HL-60 (cell line): ENCODE results near the gene IL4R.

Experiments
- DNase-seq, 2 experiments: peaks; one replicate each; pipeline ENCODE4 v3.0.0-alpha.2; 2010 to 2020; ENCODE audit warnings: low read depth in 1 of 2, low spot score in 1 of 2
- H3K27ac ChIP-seq: fragments of 250-450 bp; sonication (Bioruptor Pico); replicated peaks from 2 replicates; pipeline ENCODE4 v1.5.1; 2020; ENCODE audit warnings: mild to moderate bottlenecking, moderate library complexity
- H3K27me3 ChIP-seq: fragments of 250-450 bp; sonication (Bioruptor Pico); 2 replicates; pipeline ENCODE4 v1.5.1; 2021; ENCODE audit warnings: mild to moderate bottlenecking, moderate library complexity; ENCODE audit not compliant: insufficient read depth, poor library complexity, severe bottlenecking
- H3K4me3 ChIP-seq: replicated peaks from 2 replicates; pipeline ENCODE4 v1.5.1; 2011; ENCODE audit warnings: mild to moderate bottlenecking, control low read depth, low read length; ENCODE audit not compliant: insufficient read depth
- GABPA ChIP-seq: IDR thresholded peaks from 2 replicates; pipeline ENCODE4 v1.6.1; 2012; ENCODE audit warnings: low read depth
- POLR2AphosphoS5 ChIP-seq: IDR thresholded peaks from 2 replicates; pipeline ENCODE4 v1.6.1; 2012; ENCODE audit warnings: low read depth
- SPI1 ChIP-seq: IDR thresholded peaks from 2 replicates; pipeline ENCODE4 v1.6.1; 2012; ENCODE audit warnings: low read depth, mild to moderate bottlenecking, borderline replicate concordance
- TF ChIP-seq, protein P1 (sequence below): IDR thresholded peaks from 2 replicates; pipeline ENCODE4 v1.6.1; 2012; ENCODE audit warnings: low read depth; ENCODE audit not compliant: insufficient replicate concordance
- TF ChIP-seq, protein P2 (sequence below): IDR thresholded peaks from one replicate; pipeline ENCODE4 v1.5.1; 2011; ENCODE audit warnings: low read length, control low read depth, inconsistent platforms; ENCODE audit not compliant: insufficient read depth

Gene IL4R

GRCh38 chr16:27316038-27316680, 2.4 kb downstream of the IL4R start:
- no peaks in the 10 kb centered on the region for H3K27me3 ChIP-seq
- DNase-seq, result no peak
- no peak overlapping the region; the same call in 1 of the 2 replicates for H3K4me3 ChIP-seq
- H3K27ac ChIP-seq, result peak overlapping the region; percentile 38
- TF ChIP-seq SPI1 (no peak), POLR2AphosphoS5 (0 out of 2 replicates have a peak, but pooled peaks have one; percentile 8)

- Histone ChIP-seq H3K27me3 (no peaks in the 10 kb centered on the region), H3K4me3 (no peak overlapping the region), H3K27ac (no peak overlapping the region; the same call in 1 of the 2 replicates)
- TF ChIP-seq, protein P1, sequence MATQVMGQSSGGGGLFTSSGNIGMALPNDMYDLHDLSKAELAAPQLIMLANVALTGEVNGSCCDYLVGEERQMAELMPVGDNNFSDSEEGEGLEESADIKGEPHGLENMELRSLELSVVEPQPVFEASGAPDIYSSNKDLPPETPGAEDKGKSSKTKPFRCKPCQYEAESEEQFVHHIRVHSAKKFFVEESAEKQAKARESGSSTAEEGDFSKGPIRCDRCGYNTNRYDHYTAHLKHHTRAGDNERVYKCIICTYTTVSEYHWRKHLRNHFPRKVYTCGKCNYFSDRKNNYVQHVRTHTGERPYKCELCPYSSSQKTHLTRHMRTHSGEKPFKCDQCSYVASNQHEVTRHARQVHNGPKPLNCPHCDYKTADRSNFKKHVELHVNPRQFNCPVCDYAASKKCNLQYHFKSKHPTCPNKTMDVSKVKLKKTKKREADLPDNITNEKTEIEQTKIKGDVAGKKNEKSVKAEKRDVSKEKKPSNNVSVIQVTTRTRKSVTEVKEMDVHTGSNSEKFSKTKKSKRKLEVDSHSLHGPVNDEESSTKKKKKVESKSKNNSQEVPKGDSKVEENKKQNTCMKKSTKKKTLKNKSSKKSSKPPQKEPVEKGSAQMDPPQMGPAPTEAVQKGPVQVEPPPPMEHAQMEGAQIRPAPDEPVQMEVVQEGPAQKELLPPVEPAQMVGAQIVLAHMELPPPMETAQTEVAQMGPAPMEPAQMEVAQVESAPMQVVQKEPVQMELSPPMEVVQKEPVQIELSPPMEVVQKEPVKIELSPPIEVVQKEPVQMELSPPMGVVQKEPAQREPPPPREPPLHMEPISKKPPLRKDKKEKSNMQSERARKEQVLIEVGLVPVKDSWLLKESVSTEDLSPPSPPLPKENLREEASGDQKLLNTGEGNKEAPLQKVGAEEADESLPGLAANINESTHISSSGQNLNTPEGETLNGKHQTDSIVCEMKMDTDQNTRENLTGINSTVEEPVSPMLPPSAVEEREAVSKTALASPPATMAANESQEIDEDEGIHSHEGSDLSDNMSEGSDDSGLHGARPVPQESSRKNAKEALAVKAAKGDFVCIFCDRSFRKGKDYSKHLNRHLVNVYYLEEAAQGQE, result no peak
- TF ChIP-seq, protein P2, sequence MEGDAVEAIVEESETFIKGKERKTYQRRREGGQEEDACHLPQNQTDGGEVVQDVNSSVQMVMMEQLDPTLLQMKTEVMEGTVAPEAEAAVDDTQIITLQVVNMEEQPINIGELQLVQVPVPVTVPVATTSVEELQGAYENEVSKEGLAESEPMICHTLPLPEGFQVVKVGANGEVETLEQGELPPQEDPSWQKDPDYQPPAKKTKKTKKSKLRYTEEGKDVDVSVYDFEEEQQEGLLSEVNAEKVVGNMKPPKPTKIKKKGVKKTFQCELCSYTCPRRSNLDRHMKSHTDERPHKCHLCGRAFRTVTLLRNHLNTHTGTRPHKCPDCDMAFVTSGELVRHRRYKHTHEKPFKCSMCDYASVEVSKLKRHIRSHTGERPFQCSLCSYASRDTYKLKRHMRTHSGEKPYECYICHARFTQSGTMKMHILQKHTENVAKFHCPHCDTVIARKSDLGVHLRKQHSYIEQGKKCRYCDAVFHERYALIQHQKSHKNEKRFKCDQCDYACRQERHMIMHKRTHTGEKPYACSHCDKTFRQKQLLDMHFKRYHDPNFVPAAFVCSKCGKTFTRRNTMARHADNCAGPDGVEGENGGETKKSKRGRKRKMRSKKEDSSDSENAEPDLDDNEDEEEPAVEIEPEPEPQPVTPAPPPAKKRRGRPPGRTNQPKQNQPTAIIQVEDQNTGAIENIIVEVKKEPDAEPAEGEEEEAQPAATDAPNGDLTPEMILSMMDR, result no peak
- no peak for DNase-seq
Measured at GRCh38 chr16:27317320-27317719, 3.5 kb downstream of the IL4R start.

DNA sequence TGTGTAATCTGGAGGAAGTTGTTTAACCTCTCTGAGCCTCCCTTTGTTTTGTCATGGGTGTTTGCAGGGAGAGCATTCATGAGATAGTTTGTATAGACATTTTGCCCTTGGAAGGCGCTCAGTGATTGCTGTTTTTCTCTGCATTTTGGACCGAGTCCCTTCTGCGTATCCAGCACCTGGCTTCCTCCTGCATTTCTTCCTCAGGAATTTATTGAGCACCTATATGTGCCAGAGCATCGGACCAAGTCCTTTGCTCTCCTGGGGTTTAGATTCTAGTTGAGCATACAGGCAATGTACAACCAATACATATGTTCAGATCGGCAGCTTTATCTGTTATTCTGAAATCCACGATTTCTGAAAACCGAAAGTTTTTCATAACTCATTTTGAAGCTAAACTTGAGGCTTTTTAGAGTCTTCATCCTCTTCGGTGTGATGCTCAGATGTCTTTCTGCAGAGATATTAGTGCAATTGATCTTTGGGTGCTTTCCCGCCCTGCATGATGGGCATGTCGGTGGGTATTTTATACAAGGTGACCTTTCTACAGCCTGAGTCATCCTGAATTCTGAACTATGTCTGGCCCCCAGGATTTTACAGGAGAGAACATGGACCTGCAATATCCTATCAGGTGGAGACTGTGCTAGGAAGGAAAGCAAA, 4.1 kb downstream of the IL4R start:
- Histone ChIP-seq H3K27me3 (no peaks in the 10 kb centered on the region), H3K4me3 (no peak overlapping the region), H3K27ac (peak overlapping the region; percentile 69)
- no peak for TF ChIP-seq SPI1
- no peak for TF ChIP-seq POLR2AphosphoS5
- TF ChIP-seq GABPA, result no peak
- TF ChIP-seq, protein P2, result no peak
- TF ChIP-seq, protein P1, result no peak
- DNase-seq, result no peak

GRCh38 chr16:27318392-27319256, 4.8 kb downstream of the IL4R start:
- H3K27me3 ChIP-seq, result no peaks in the 10 kb centered on the region
- DNase-seq, result peak; percentile 95 to 97
- H3K27ac ChIP-seq, result peak overlapping the region; percentile 69

More at GRCh38 chr16:27318392-27319256, 4.8 kb downstream of the IL4R start:
- H3K4me3 ChIP-seq, result no peak overlapping the region
- TF ChIP-seq, protein P1, result peak; percentile 18
- TF ChIP-seq, protein P2, result no peak
- TF ChIP-seq POLR2AphosphoS5 (peak; percentile 88), SPI1 (peak; percentile 85), GABPA (peak; percentile 51; the same call in 1 of the 2 replicates)
